OCI-LY7 (cell line): ENCODE results near the gene DNAJC27. TPM values are rescaled to one million over a fixed set of nuclear protein-coding genes. Genes with fewer than 3 reads are reported as not detected.

Source experiments
- BruUV-seq: library from RNA; stranded (reverse); fragments of 400-500 nt; replicated peaks from 2 replicates; lab custom pipeline; 2021; lab: Mats Ljungman, UMichigan
- CTCF ChIA-PET: fragments of 300-600 bp; sonication (Branson Sonifier 250); formaldehyde crosslinking; loops from one replicate; lab custom pipeline; 2022; ENCODE audit warnings: antibody characterized with exemption; ENCODE audit not compliant: unreplicated experiment; lab: Charles Lee
- POLR2A ChIA-PET: fragments of 300-600 bp; sonication (Branson Sonifier 250); formaldehyde crosslinking; loops from one replicate; lab custom pipeline; 2022; ENCODE audit warnings: antibody characterized with exemption; lab: Charles Lee
- DNase-seq: peaks from one replicate; pipeline ENCODE4 v3.0.0-alpha.2; 2015; ENCODE audit warnings: low spot score
- H2AFZ ChIP-seq: fragments of 200-600 bp; sonication (generic), shearing (Covaris generic); 2 replicates; pipeline ENCODE4 v1.6.1; 2014; ENCODE audit warnings: mild to moderate bottlenecking, antibody characterized with exemption, low read length, moderate library complexity
- H3K27ac ChIP-seq: fragments of 200-600 bp; sonication (generic); 2 replicates; pipeline ENCODE4 v1.5.1; 2014; ENCODE audit warnings: mixed run types, low read depth, mild to moderate bottlenecking, moderate library complexity, low read length, inconsistent platforms; ENCODE audit not compliant: poor library complexity, severe bottlenecking
- H3K36me3 ChIP-seq: fragments of 200-600 bp; sonication (generic); 2 replicates; pipeline ENCODE4 v1.6.1; 2014; ENCODE audit warnings: mild to moderate bottlenecking, antibody characterized with exemption, low read length, moderate library complexity, mixed read lengths; ENCODE audit not compliant: insufficient read depth
- H3K4me1 ChIP-seq: fragments of 200-600 bp; sonication (generic); 2 replicates; pipeline ENCODE4 v1.5.1; 2014; ENCODE audit warnings: mild to moderate bottlenecking, low read length; ENCODE audit not compliant: insufficient read depth, poor library complexity, severe bottlenecking
- H3K4me2 ChIP-seq: fragments of 200-600 bp; sonication (generic); 2 replicates; pipeline ENCODE4 v1.6.1; 2014; ENCODE audit warnings: mild to moderate bottlenecking, low read length
- H3K4me3 ChIP-seq: fragments of 200-600 bp; sonication (generic); 2 replicates; pipeline ENCODE4 v1.5.1; 2014; ENCODE audit warnings: mild to moderate bottlenecking, low read depth, low read length; ENCODE audit not compliant: poor library complexity, severe bottlenecking
- H3K79me2 ChIP-seq: fragments of 200-600 bp; sonication (generic); 2 replicates; pipeline ENCODE4 v1.6.1; 2016; ENCODE audit warnings: low read depth, mild to moderate bottlenecking, low read length, moderate library complexity, mixed read lengths; ENCODE audit not compliant: insufficient read depth
- H3K9me2 ChIP-seq: fragments of 200-600 bp; sonication (generic); 2 replicates; pipeline ENCODE4 v1.6.1; 2016; ENCODE audit warnings: mild to moderate bottlenecking, low read length, mixed read lengths; ENCODE audit not compliant: insufficient read depth
- H3K9me3 ChIP-seq: fragments of 200-600 bp; sonication (generic); 2 replicates; pipeline ENCODE4 v1.6.1; 2014; ENCODE audit warnings: mild to moderate bottlenecking, mixed run types, low read length, mixed read lengths
- H4K20me1 ChIP-seq: fragments of 200-600 bp; sonication (generic); 2 replicates; pipeline ENCODE4 v1.6.1; 2014; ENCODE audit warnings: mild to moderate bottlenecking, antibody characterized with exemption, low read length, moderate library complexity, mixed read lengths; ENCODE audit not compliant: insufficient read depth
- CTCF ChIP-seq: fragments of 200-600 bp; sonication (generic); conservative IDR thresholded peaks from 2 replicates; pipeline ENCODE4 v1.5.1; 2014; ENCODE audit warnings: mild to moderate bottlenecking, antibody characterized with exemption, low read length, moderate library complexity, mixed read lengths
- EZH2phosphoT487 ChIP-seq: fragments of 200-600 bp; sonication (generic); IDR thresholded peaks from 2 replicates; pipeline ENCODE4 v1.6.1; 2018; ENCODE audit warnings: low read depth, borderline replicate concordance, mild to moderate bottlenecking, mixed run types, antibody characterized with exemption, low read length, moderate library complexity, mixed read lengths
- intact Hi-C: fragments of 100-400 bp; cut with micrococcal nuclease; formaldehyde crosslinking; loops from one replicate; pipeline ENCODE4 v1.10.0; 2022; ENCODE audit not compliant: unreplicated experiment
- total RNA-seq, 2 experiments: library from RNA; depleted of rRNA in 1 of 2; stranded (reverse); fragments of >200 nt in 1 of 2; shearing (Covaris generic) in 1 of 2; gene quantifications; 2 replicates each; pipeline ENCODE4 v1.2.3, GENCODE V29; 2014 to 2022

Gene DNAJC27
- total RNA-seq, 2 experiments from 2014 or later = 3.6 to 6.6 TPM

GRCh38 chr2:24932715-24933114, 39.0 kb downstream of the DNAJC27 start:
- Histone ChIP-seq H3K4me2 (no peak overlapping the region), H3K79me2 (no peaks in the 10 kb centered on the region), H2AFZ (no peak overlapping the region), H3K36me3 (no peaks in the 10 kb centered on the region), H3K4me3 (no peak overlapping the region), H3K4me1 (peaks cover 15% of the 10 kb centered on the region), H4K20me1 (no peaks in the 10 kb centered on the region), H3K9me2 (no peaks in the 10 kb centered on the region), H3K9me3 (no peaks in the 10 kb centered on the region), H3K27ac (no peak overlapping the region)
- ChIA-PET POLR2A (no interaction called here), CTCF (no interaction called here)
- BruUV-seq = no TSS peak
- intact Hi-C loops = no loop called here
- DNase-seq = no peak
- TF ChIP-seq EZH2phosphoT487 (no peak), CTCF (no peak)

GRCh38 chr2:24930768-24931167, 41.0 kb downstream of the DNAJC27 start:
- H3K4me1 ChIP-seq = peaks cover 15% of the 10 kb centered on the region
- no peaks in the 10 kb centered on the region for H4K20me1 ChIP-seq
- peak overlapping the region; percentile 13 for H3K4me3 ChIP-seq
- H3K79me2 ChIP-seq = no peaks in the 10 kb centered on the region
- ChIA-PET POLR2A (interaction anchor here (0.5 to 1.2 kb wide), 3 partner anchors 9 to 23 kb away, joined by 3 to 11 read pairs (median 6); no protein-coding TSS in a partner anchor), CTCF (no interaction called here)
- no peaks in the 10 kb centered on the region for H3K36me3 ChIP-seq
- intact Hi-C loops = no loop called here
- H2AFZ ChIP-seq = peak overlapping the region; percentile 92
- TF ChIP-seq EZH2phosphoT487 (no peak), CTCF (no peak)
- H3K9me3 ChIP-seq = no peaks in the 10 kb centered on the region
- no peaks in the 10 kb centered on the region for H3K9me2 ChIP-seq
- H3K4me2 ChIP-seq = peak overlapping the region; percentile 61
- BruUV-seq = no TSS peak
- peak; percentile 69 for DNase-seq
- no peak overlapping the region for H3K27ac ChIP-seq

GRCh38 chr2:24929230-24929629, 42.5 kb downstream of the DNAJC27 start:
- no peaks in the 10 kb centered on the region for H4K20me1 ChIP-seq
- ChIA-PET CTCF (no interaction called here), POLR2A (no interaction called here)
- DNase-seq = no peak
- TF ChIP-seq EZH2phosphoT487 = no peak
- TF ChIP-seq CTCF = 0 out of 2 replicates have a peak, but pooled peaks have one; percentile 20
- no peak overlapping the region for H3K27ac ChIP-seq
- intact Hi-C loops = no loop called here
- no TSS peak for BruUV-seq
- no peak overlapping the region for H2AFZ ChIP-seq
- H3K4me3 ChIP-seq = no peak overlapping the region
- no peaks in the 10 kb centered on the region for H3K36me3 ChIP-seq
- H3K4me1 ChIP-seq = peaks cover 15% of the 10 kb centered on the region
- no peaks in the 10 kb centered on the region for H3K79me2 ChIP-seq
- no peak overlapping the region for H3K4me2 ChIP-seq
- no peaks in the 10 kb centered on the region for H3K9me3 ChIP-seq
- no peaks in the 10 kb centered on the region for H3K9me2 ChIP-seq
